H54 (cell line): Measurements from ENCODE around the gene BOK.
A peak's percentile ranks its signal among the peaks of the same experiment; 100 is the strongest.

Experiments
- DNase-seq: peaks from one replicate; pipeline ENCODE4 v3.0.0; 2011; ENCODE audit warnings: low spot score, mixed read lengths; ENCODE audit not compliant: insufficient read length
- FAIRE-seq: peaks from 3 replicates; lab custom pipeline; 2011; peaks lifted over from hg19 to GRCh38; lab: Jason Lieb, UNC
- POLR2A ChIP-seq: IDR thresholded peaks from 2 replicates; pipeline ENCODE4 v1.6.1; 2011; ENCODE audit warnings: low read depth, mild to moderate bottlenecking, low read length

Gene BOK

DNA sequence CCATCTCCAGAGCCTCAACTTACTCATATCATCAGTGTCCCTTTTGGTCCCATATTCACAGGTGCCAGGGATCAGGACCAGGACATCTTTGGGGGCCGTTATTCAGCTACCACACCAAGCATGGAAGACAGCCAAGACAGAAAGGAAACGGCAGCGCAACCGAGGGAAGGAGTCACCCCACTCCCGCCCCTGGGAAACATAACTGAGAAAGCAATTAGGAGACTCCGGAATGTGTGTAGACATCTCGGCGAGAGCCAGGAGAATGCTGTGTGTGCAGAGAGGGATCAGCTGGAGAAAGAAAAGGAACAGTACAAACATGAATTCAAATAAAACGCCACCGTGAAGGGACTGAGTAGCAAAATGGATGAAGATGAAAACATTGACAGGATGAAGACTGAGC, 13.4 kb upstream of the BOK start:
- DNase-seq: peak; percentile 61
- no peak for TF ChIP-seq POLR2A
- FAIRE-seq: no peak

DNA sequence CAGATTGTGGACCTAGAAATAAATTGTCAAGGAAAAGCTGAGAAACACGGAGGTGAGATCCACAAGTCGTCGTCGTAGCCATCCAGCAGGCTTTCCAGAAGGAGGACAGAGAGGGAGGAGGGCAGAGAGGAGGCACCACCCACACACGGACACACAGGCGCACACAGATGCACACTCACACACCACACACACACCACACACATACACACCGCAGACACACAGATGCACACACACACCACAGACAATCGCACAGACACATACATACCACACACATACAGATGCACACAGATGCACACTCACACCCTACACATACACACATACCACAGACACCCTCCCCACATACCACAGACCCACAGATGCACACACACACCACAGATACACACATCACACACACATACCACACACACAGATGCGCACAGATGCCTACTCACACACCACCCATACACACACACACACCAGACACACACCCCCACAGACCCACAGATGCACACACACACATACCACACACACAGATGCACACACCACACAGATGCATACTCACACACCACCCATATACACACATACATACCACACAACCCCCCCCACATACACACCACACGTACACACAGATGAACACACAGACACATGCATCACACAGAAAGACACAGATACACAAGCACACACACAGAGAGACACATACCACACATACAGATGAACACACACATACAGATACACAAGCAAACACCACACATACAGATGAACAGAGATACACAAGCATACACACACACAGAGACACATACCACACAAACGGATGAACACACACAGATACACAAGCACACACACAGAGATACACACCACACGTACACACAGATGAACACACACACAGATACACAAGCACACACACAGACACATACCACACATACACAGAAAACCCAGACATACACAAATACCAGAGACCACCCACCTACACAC, 12.7 kb upstream of the BOK start:
- no peak for DNase-seq
- no peak for FAIRE-seq
- no peak for TF ChIP-seq POLR2A

DNA sequence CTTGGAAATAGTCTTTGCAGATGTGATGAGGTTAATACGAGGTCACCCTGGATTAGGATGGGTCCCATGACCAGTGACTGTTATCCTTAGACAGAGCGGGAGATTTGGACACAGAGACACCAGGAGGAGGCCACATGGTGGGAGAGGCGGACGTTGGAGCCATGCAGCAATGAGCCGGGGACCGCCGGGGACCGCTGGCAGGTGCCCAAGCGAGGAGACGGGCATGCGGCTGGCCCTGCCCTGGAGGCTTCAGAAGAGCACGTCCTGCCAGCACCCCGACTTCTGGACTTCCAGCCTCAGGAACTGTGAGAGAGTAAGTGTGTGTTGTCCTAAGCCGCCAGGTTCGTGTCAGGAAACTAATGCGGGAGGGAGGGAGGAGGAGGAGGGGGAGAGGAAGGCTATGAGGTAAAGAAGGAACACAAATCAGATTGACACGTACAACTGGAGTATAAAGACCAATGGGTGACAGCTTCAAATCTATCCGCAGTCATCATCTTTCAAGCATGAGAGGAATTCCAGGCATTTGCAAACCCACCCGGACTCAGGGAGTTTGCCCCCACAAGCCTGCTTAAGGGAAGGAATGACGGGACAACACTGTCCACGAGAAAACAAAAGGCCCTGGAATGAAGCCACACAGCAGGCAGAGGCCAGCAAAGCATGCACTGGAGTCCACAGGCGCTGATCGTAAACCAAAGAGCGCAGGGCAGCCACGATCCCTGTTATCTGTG, 11.6 kb upstream of the BOK start:
- DNase-seq: peak; percentile 77
- TF ChIP-seq POLR2A: peak; percentile 29; the same call in 1 of the 2 replicates
- FAIRE-seq: no peak

DNA sequence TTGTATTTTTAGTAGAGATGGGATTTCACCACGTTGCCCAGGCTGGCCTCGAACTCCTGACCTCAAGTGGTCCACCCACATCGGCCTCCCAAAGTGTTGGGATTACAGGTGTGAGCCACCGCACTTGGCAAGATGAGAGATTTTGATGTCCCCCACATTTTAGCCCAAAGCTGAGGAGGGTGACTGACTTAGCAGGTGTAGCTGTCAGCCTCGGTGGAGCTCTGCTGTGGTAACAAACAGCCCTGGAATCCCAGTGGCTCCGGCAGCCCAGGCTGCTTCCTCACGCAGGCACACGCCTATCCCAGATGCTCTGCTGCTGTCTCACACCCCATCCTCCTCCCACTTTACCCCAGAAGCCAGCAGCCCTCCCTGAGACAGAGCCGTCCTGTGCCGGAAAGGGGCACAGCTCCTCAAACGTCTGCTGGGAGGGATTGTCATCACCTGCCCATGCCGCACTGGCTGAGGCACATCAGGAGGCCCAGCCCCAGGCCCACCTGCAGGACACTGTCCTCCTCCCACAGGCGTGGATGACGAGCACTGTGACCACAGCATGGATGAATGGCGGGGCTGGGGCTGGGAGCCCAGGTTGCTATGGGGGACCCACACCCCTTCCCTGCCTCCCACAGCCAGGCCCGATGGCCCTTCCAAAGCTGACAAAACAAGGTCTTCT, 10.6 kb upstream of the BOK start:
- DNase-seq: no peak
- no peak for TF ChIP-seq POLR2A
- FAIRE-seq: no peak

DNA sequence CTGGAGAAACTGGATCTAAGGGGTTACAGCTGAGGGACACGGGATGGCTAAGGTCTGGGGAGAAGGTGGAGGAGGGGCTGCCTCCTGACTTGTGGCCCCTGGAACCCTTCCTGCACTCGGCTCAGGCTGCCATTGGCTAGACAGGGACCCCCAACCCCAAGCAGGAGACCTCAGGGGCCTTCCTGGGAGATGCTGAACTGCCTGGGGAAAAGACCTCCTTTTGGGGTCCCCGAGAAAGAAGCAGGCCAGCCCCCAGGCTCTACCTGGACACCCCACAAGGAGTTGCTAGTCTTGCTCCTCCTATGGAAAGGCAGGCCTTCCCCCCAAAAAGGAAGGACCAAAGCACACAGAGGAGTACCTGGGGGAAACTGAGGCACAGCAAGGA, 10.1 kb upstream of the BOK start:
- FAIRE-seq (no peak), DNase-seq (no peak)
- no peak for TF ChIP-seq POLR2A

DNA sequence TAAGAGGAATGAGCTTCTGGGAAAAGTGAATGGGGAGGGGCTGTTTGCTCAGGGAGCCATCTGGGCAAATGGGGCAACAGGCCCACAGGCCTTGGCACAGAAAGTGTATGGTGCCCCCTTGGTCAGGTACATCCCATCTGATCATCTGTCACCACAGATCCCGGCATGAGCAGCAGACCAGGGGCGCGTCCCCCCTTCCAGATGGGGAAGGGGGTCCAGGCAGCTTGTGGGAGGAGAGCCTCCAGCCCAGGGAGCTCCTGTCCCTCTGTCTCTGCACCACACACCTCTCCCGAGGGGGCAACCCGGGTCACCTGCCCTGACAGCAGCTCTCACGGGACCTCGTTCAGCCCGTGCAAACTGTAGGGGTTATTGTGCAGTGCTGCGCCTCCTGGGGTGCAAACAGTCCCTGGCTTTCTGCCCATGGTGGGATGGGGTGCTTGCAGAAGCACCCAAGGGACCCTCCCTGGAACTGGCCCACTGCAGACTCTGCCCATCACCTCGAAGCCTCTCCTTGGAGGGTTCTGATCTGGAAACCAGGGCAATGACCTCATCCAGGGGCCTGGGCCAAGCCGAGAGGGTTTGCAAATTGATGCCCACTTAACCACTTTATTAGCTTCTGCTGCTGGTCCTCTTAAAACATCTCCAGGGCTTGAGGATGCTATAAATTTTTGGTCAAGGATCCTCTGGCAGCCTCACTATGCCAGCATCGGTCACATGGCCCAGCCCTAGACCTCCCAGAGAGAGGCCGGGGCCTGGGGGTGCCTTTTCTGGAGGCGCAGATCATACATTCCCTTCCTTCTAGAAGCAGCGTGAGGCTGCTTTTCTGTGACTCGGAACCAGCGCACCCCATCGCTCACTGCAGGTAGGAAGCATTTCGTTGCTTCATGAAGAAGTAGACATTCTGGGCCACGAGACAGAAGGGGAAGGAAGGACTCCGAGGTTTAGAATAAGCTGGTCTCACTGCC, 7.6 kb upstream of the BOK start:
- FAIRE-seq (no peak), DNase-seq (no peak)
- no peak for TF ChIP-seq POLR2A

DNA sequence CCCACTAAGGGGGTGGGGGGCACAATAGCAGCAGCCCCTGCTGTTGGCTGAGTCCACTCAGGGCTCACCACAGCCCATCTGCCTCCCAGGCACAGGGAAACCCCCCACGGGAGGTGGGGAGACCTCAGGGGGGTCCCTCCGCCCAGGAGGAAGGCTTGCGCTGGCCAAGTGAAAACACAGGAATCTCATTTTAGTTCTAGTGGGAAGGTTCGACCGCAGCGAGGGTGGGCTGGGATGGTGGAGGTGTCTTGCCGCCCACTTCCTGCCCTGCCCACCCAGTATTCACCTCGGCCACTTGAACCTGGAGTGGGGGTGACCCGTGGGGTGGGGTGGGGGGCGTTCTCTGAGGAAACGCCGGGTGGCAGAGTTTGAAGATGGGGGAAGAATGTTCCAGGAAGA, 6.9 kb upstream of the BOK start:
- no peak for DNase-seq
- no peak for FAIRE-seq
- no peak for TF ChIP-seq POLR2A

DNA sequence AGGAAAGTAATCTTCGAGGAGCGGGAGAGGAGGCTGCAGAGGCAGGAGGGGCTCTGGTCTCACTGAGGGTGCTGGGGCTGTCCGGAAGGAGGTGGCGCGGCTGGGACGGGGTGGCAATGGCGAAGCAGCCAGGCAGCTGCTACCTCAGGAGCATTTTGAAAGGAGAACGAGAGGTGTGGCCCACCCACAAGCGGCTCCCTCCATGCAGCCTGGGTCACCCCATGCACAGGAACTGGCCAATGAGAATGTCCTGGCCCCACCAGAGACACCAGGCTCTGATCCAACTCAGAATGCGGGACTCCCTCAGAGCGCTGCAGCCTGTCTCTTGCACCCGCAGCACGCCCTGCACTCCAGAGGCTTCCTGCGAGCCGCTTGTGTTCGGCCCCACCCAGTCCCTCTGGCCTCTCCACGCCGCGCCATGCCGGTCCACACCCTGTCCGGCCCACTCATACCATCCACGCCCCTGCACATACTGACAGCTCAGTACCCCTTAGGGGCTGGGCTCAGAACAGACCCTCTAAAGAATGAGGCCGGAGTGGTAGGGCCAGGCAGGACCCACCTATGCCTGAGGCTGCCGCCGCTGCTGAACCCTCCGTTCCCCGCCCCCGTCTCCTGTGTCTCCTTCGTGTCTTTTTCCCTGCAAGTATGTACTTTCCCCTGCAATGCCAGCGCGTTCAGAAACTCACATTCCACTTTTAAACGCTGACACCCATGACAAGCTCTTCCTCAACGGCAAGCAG, 6.4 kb upstream of the BOK start:
- FAIRE-seq (no peak), DNase-seq (no peak)
- TF ChIP-seq POLR2A: no peak

DNA sequence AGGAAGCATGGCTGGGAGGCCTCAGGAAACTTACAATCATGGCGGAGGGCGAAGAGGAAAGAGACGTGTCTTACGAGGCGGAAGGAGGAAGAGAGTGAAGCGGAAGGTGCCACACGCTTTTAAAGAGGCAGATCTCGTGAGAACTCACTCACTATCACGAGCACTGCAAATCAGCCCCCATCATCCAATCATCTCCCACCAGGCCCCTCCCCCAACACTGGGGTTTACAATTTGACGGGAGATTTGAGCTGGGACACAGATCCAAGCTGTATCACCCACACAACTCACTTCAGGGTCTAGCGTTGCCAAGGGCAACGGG, 5.1 kb upstream of the BOK start:
- no peak for TF ChIP-seq POLR2A
- FAIRE-seq (no peak), DNase-seq (no peak)

DNA sequence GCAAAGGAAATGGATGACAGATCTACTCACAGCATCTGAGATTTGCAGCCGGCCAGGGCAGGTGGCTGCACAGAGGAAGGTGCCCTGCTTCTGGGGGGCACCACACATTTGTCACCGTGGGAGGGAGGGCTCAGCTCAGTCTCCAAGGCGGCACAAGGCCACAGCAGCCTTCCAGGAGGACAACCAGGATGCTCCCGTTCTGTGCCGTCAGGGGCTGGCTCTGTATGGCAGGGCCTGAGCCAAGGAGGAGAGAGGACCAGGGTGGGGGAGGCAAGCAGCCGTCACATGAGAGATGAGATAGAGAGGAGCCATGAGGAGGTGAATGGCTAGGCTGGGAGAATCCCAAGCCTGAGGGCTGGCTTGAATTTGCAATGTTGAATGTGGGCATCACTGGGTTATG, 4.6 kb upstream of the BOK start:
- FAIRE-seq (no peak), DNase-seq (no peak)
- TF ChIP-seq POLR2A: no peak

DNA sequence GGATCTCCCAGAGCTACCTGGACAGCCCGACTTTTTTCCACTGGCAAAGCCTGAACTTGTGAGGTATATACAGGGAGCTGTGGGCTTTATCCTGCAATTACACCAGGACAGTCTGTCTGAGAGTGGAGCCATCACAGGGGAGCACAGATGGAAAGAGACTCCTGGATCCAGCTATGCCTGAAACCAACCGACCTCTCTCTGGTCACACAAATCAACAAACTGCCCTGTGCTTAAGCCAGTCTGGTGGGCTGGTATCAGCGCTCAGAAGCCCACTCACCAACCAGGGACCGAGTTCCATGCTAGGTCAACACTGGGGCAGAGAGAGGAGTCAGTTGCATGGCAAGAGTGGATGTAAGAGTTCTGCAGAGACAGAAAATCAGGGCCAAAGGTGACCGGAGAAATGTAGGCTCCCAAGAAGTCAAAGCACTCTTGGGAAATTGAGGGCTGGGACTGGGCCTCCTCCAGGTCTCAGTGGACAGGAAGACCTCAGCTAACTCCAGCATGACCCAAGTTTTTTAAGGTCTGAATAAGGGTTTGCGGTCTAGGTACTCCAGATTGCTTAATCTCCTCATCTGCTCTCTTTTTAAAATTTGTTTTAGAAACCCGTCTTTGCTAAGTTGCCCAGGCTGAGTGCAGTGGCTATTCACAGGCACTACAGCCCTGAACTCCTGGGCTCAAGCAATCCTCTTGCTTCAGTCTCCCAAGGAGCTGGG, 3.8 kb upstream of the BOK start:
- FAIRE-seq (no peak), DNase-seq (no peak)
- TF ChIP-seq POLR2A: no peak

DNA sequence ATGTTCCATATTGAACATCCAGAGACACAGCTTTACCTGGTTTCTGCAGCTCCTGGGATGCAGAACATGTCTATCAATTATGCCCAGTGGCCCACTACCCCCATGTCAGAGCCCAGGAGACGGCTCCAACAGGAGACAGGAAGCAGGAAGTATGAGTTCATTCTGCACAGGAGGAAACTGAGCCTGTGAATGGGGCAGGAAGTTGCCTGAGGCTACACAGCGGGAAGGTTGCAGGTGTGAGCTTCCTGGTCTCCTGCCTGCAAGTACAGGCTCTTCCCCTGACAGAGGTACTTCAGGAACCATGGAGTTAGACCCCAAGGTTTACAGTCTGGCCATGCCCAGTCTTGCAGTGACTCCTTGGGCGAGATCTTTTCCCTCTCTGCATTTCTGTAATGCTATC, 2.8 kb upstream of the BOK start:
- TF ChIP-seq POLR2A: no peak
- DNase-seq (no peak), FAIRE-seq (no peak)
